GM18868 (cell line): Measurements from ENCODE around the gene GRM1.
"Not testable (repeated sequence)": the region's sequence is repeated elsewhere in the genome, so short reads cannot be mapped to it uniquely, and the experiment has no call there.

Experiments used
- ATAC-seq: cut with Tn5 transposase; IDR thresholded peaks from one replicate; pipeline ENCODE4 v1.9.1; 2021; ENCODE audit warnings: mild to moderate bottlenecking, moderate library complexity; ENCODE audit not compliant: unreplicated experiment

The GRM1 gene

GRCh38 chr6:146189131-146189530, 160.3 kb downstream of the GRM1 start:
- no peak for ATAC-seq

- ATAC-seq, result no peak
Measured at GRCh38 chr6:146190581-146190980, 161.7 kb downstream of the GRM1 start.

- ATAC-seq, result no peak
Measured at GRCh38 chr6:146191166-146191565, 162.3 kb downstream of the GRM1 start.

GRCh38 chr6:146191612-146192011, 162.8 kb downstream of the GRM1 start:
- no peak for ATAC-seq

GRCh38 chr6:146194434-146194833, 165.6 kb downstream of the GRM1 start:
- ATAC-seq, result no peak

- no peak for ATAC-seq
Measured at GRCh38 chr6:146200176-146200575, 171.3 kb downstream of the GRM1 start.

GRCh38 chr6:146202570-146202969, 173.7 kb downstream of the GRM1 start:
- no peak for ATAC-seq

GRCh38 chr6:146209942-146210341, 181.1 kb downstream of the GRM1 start:
- ATAC-seq, result no peak

GRCh38 chr6:146210406-146211083, 181.7 kb downstream of the GRM1 start:
- ATAC-seq, result no peak

- no peak for ATAC-seq
Measured at GRCh38 chr6:146211646-146212045, 182.8 kb downstream of the GRM1 start.

- ATAC-seq, result no peak
Measured at GRCh38 chr6:146212781-146213180, 183.9 kb downstream of the GRM1 start.

GRCh38 chr6:146219101-146219500, 190.2 kb downstream of the GRM1 start:
- ATAC-seq, result no peak

- ATAC-seq, result no peak
Measured at GRCh38 chr6:146224449-146224848, 195.6 kb downstream of the GRM1 start.

- no peak for ATAC-seq
Measured at GRCh38 chr6:146224988-146225387, 196.1 kb downstream of the GRM1 start.

GRCh38 chr6:146240322-146240721, 211.5 kb downstream of the GRM1 start:
- no peak for ATAC-seq

- ATAC-seq, result no peak
Measured at GRCh38 chr6:146240807-146241206, 211.9 kb downstream of the GRM1 start.

- not testable (repeated sequence) for ATAC-seq
Measured at GRCh38 chr6:146243646-146244045, 214.8 kb downstream of the GRM1 start.

- no peak for ATAC-seq
Measured at GRCh38 chr6:146244630-146245143, 215.8 kb downstream of the GRM1 start.

GRCh38 chr6:146246028-146246427, 217.2 kb downstream of the GRM1 start:
- no peak for ATAC-seq

- no peak for ATAC-seq
Measured at GRCh38 chr6:146253691-146254090, 224.8 kb downstream of the GRM1 start.

GRCh38 chr6:146258206-146258605, 229.3 kb downstream of the GRM1 start:
- no peak for ATAC-seq

GRCh38 chr6:146260886-146261285, 232.0 kb downstream of the GRM1 start:
- no peak for ATAC-seq

GRCh38 chr6:146265056-146265455, 236.2 kb downstream of the GRM1 start:
- no peak for ATAC-seq
